IgD-negative memory B cell (primary cell): ENCODE measurements around the gene DDX59. TPM values are rescaled to one million over a fixed set of nuclear protein-coding genes. Genes with fewer than 3 reads are reported as not detected.

Experiments used
- H3K27ac Mint-ChIP-seq, 3 donors: one replicate each; pipeline ENCODE4 v1.8.0; 2020 to 2022; ENCODE audit warnings: mild to moderate bottlenecking in 3 of 3, mixed read lengths in 3 of 3, moderate library complexity in 1 of 3
- H3K27me3 Mint-ChIP-seq: one replicate; pipeline ENCODE4 v1.8.0; 2021; ENCODE audit warnings: mixed read lengths
- H3K36me3 Mint-ChIP-seq: one replicate; pipeline ENCODE4 v1.8.0; 2020; ENCODE audit warnings: mild to moderate bottlenecking, mixed read lengths
- H3K4me1 Mint-ChIP-seq, 3 donors: one replicate each; pipeline ENCODE4 v1.8.0; 2020 to 2022; ENCODE audit warnings: mixed read lengths in 3 of 3, mild to moderate bottlenecking in 1 of 3
- H3K4me3 Mint-ChIP-seq, 4 donors: one replicate each; pipeline ENCODE4 v1.8.0; 2020 to 2022; ENCODE audit warnings: mild to moderate bottlenecking in 4 of 4, mixed read lengths in 4 of 4, moderate library complexity in 3 of 4
- H3K9me3 Mint-ChIP-seq, 3 donors: one replicate each; pipeline ENCODE4 v1.8.0; 2020 to 2021; ENCODE audit warnings: mixed read lengths in 3 of 3, mild to moderate bottlenecking in 1 of 3
- polyA plus RNA-seq: library from polyadenylated mRNA; unstranded; fragments of 300-500 nt; fragmentation: Illumina TruSeq; gene quantifications from one replicate; pipeline ENCODE4 v1.2.3, GENCODE V29; 2021

Gene DDX59
- polyA plus RNA-seq, 1 donor from 2014 or later, result 19.1 TPM

GRCh38 chr1:200681231-200681630 lies 11.5 kb upstream of the DDX59 start:
- Mint-ChIP-seq H3K27ac (no peak overlapping the region), H3K36me3 (no peaks in the 10 kb centered on the region), H3K9me3 (no peaks in the 10 kb centered on the region), H3K27me3 (no peaks in the 10 kb centered on the region), H3K4me1 (no peaks in the 10 kb centered on the region), H3K4me3 (no peak overlapping the region)

GRCh38 chr1:200676829-200677228 lies 7.1 kb upstream of the DDX59 start:
- Mint-ChIP-seq H3K27ac (no peak overlapping the region), H3K27me3 (no peaks in the 10 kb centered on the region), H3K4me3 (no peak overlapping the region), H3K4me1 (peaks cover 0 to 2% (median 0%) of the 10 kb centered on the region in 3 donors), H3K9me3 (no peaks in the 10 kb centered on the region), H3K36me3 (no peaks in the 10 kb centered on the region)

GRCh38 chr1:200675588-200675852 lies 5.8 kb upstream of the DDX59 start:
- no peaks in the 10 kb centered on the region for H3K9me3 Mint-ChIP-seq
- H3K27ac Mint-ChIP-seq, result peak overlapping the region in 1 of 3 donors; percentile 1
- H3K4me3 Mint-ChIP-seq, result no peak overlapping the region
- no peaks in the 10 kb centered on the region for H3K36me3 Mint-ChIP-seq
- peaks cover 5 to 9% (median 5%) of the 10 kb centered on the region in 3 donors for H3K4me1 Mint-ChIP-seq
- no peaks in the 10 kb centered on the region for H3K27me3 Mint-ChIP-seq

GRCh38 chr1:200674838-200675587 lies 5.3 kb upstream of the DDX59 start:
- no peaks in the 10 kb centered on the region for H3K27me3 Mint-ChIP-seq
- no peaks in the 10 kb centered on the region for H3K36me3 Mint-ChIP-seq
- H3K4me3 Mint-ChIP-seq, result no peak overlapping the region
- H3K4me1 Mint-ChIP-seq, result peaks cover 8 to 10% (median 9%) of the 10 kb centered on the region in 3 donors
- no peaks in the 10 kb centered on the region for H3K9me3 Mint-ChIP-seq
- H3K27ac Mint-ChIP-seq, result peak overlapping the region in 1 of 3 donors; percentile 54

- H3K4me1 Mint-ChIP-seq, result peaks cover 8 to 12% (median 9%) of the 10 kb centered on the region in 3 donors
- no peaks in the 10 kb centered on the region for H3K27me3 Mint-ChIP-seq
- H3K4me3 Mint-ChIP-seq, result no peak overlapping the region
- peak overlapping the region in 1 of 3 donors; percentile 25 for H3K27ac Mint-ChIP-seq
- no peaks in the 10 kb centered on the region for H3K36me3 Mint-ChIP-seq
- H3K9me3 Mint-ChIP-seq, result no peaks in the 10 kb centered on the region
Observed at GRCh38 chr1:200673952-200674823, 4.5 kb upstream of the DDX59 start.

- peak overlapping the region in 2 of 3 donors; percentile 94 to 100 for H3K27ac Mint-ChIP-seq
Observed at GRCh38 chr1:200671235-200671786, 1.6 kb upstream of the DDX59 start.

GRCh38 chr1:200670242-200671118 lies 773 bp upstream of the DDX59 start:
- peak overlapping the region; percentile 94 to 100 (median 97) for H3K27ac Mint-ChIP-seq
- H3K4me3 Mint-ChIP-seq, result peak overlapping the region; percentile 98 to 99 (median 98)
- H3K9me3 Mint-ChIP-seq, result no peaks in the 10 kb centered on the region
- H3K36me3 Mint-ChIP-seq, result no peaks in the 10 kb centered on the region
- H3K4me1 Mint-ChIP-seq, result peaks cover 15 to 31% (median 25%) of the 10 kb centered on the region in 3 donors
- H3K27me3 Mint-ChIP-seq, result no peaks in the 10 kb centered on the region

More at GRCh38 chr1:200671235-200671786, 1.6 kb upstream of the DDX59 start:
- Mint-ChIP-seq H3K4me1 (peaks cover 15 to 27% (median 22%) of the 10 kb centered on the region in 3 donors), H3K9me3 (no peaks in the 10 kb centered on the region), H3K36me3 (no peaks in the 10 kb centered on the region), H3K4me3 (peak overlapping the region; percentile 1 to 99 (median 98)), H3K27me3 (no peaks in the 10 kb centered on the region)

- Mint-ChIP-seq H3K9me3 (no peaks in the 10 kb centered on the region), H3K36me3 (no peaks in the 10 kb centered on the region), H3K4me3 (peak overlapping the region; percentile 92 to 99 (median 98)), H3K27me3 (no peaks in the 10 kb centered on the region), H3K27ac (peak overlapping the region; percentile 82 to 100 (median 94)), H3K4me1 (peaks cover 22 to 43% (median 34%) of the 10 kb centered on the region in 3 donors)
Observed at GRCh38 chr1:200668514-200669313, 993 bp downstream of the DDX59 start.

GRCh38 chr1:200666309-200666708 lies 3.4 kb downstream of the DDX59 start:
- peaks cover 23 to 52% (median 37%) of the 10 kb centered on the region in 3 donors for H3K4me1 Mint-ChIP-seq
- H3K36me3 Mint-ChIP-seq, result no peaks in the 10 kb centered on the region
- H3K4me3 Mint-ChIP-seq, result peak overlapping the region in 1 of 4 donors; percentile 32
- peak overlapping the region; percentile 46 to 94 (median 57) for H3K27ac Mint-ChIP-seq
- no peaks in the 10 kb centered on the region for H3K9me3 Mint-ChIP-seq
- H3K27me3 Mint-ChIP-seq, result no peaks in the 10 kb centered on the region

- H3K27ac Mint-ChIP-seq, result peak overlapping the region in 1 of 3 donors; percentile 57
Observed at GRCh38 chr1:200665861-200666260, 3.8 kb downstream of the DDX59 start.

GRCh38 chr1:200660719-200661118 lies 9.0 kb downstream of the DDX59 start:
- Mint-ChIP-seq H3K4me1 (peaks cover 13 to 22% (median 14%) of the 10 kb centered on the region in 3 donors), H3K27me3 (no peaks in the 10 kb centered on the region), H3K27ac (no peak overlapping the region), H3K9me3 (no peaks in the 10 kb centered on the region), H3K36me3 (peaks cover 9% of the 10 kb centered on the region), H3K4me3 (no peak overlapping the region)

More at GRCh38 chr1:200665861-200666260, 3.8 kb downstream of the DDX59 start:
- Mint-ChIP-seq H3K27me3 (no peaks in the 10 kb centered on the region), H3K4me1 (peaks cover 23 to 52% (median 33%) of the 10 kb centered on the region in 3 donors), H3K9me3 (no peaks in the 10 kb centered on the region), H3K4me3 (peak overlapping the region in 1 of 4 donors; percentile 32), H3K36me3 (no peaks in the 10 kb centered on the region)

- Mint-ChIP-seq H3K4me3 (no peak overlapping the region), H3K36me3 (peaks cover 14% of the 10 kb centered on the region), H3K9me3 (no peaks in the 10 kb centered on the region), H3K27me3 (no peaks in the 10 kb centered on the region), H3K27ac (no peak overlapping the region), H3K4me1 (peaks cover 19 to 24% (median 20%) of the 10 kb centered on the region in 3 donors)
Observed at GRCh38 chr1:200659269-200659668, 10.4 kb downstream of the DDX59 start.

GRCh38 chr1:200658037-200658818 lies 11.5 kb downstream of the DDX59 start:
- no peak overlapping the region for H3K4me3 Mint-ChIP-seq
- no peak overlapping the region for H3K27ac Mint-ChIP-seq
- H3K4me1 Mint-ChIP-seq, result peaks cover 18 to 22% (median 21%) of the 10 kb centered on the region in 3 donors
- no peaks in the 10 kb centered on the region for H3K9me3 Mint-ChIP-seq
- no peaks in the 10 kb centered on the region for H3K27me3 Mint-ChIP-seq
- H3K36me3 Mint-ChIP-seq, result peaks cover 14% of the 10 kb centered on the region
